Measurements from ENCODE around the gene OR6J1.

GRCh38 chr14:22650046-22650739, 6.0 kb upstream of the OR6J1 start:
- TF ChIP-seq EZH2 (optimal IDR thresholded peaks at IDR 0.05; ENCODE audit: low read depth, low read length), result no peak
- TF ChIP-seq CTCF (IDR thresholded peaks at IDR 0.05; ENCODE audit: low read length), result no peak

All from MM.1S (cell line).